IPS-11a (cell line): ENCODE data around the gene NDUFS6.
"Not testable (repeated sequence)": the region's sequence is repeated elsewhere in the genome, so short reads cannot be mapped to it uniquely, and the experiment has no call there.

Source experiments
- H3K4me3 ChIP-seq: one replicate; pipeline ENCODE4 v1.5.1; 2013; ENCODE audit warnings: low read depth, low read length, control low read depth

The NDUFS6 gene

GRCh38 chr5:1814183-1815020 is 13.2 kb downstream of the NDUFS6 start:
- H3K4me3 ChIP-seq = no peak overlapping the region

GRCh38 chr5:1815071-1815786 is 14.0 kb downstream of the NDUFS6 start:
- H3K4me3 ChIP-seq = no peak overlapping the region

DNA sequence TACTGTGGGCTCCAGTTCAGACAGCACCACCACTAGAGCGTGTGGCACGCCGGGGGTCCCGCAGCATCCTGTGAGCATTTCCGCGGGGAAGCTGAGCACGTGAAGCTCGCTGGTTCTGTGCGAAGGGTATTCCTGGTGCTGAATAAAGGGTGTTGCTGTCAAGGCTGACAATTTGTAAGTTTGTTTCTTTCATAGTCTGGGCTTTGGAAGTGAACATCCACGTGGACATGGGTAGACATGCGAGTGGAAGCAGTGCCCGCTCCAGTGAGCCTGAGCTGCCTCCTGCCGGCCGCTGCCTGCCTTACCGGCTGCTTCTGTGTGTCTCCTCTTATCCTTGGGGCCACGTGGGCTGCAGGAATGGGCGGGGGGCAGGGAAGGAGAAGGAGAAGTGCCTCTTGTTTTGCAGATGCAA is 14.7 kb downstream of the NDUFS6 start:
- H3K4me3 ChIP-seq = no peak overlapping the region

DNA sequence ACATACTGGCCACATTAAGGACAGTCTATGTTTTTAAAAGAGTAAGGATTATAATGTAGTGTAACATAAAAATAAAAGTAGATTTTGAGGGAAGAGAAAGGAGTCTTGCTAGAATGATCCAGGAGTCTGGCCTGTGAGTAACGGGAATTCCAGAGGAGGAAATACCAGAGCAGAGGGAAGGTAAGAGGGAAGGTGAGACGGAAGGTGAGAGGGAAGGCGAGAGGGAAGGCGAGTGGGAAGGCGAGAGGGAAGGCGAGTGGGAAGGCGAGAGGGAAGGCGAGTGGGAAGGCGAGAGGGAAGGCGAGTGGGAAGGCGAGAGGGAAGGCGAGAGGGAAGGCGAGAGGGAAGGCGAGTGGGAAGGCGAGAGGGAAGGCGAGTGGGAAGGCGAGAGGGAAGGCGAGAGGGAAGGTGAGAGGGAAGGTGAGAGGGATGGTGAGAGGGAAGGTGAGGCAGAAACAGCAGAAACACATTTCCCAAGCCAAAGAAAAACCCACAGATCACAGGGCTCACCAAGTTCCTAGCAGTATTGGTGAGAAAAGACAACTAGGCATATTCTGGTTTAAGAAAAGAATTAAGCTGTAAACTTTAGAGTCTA is 15.4 kb downstream of the NDUFS6 start:
- H3K4me3 ChIP-seq = not testable (repeated sequence)

DNA sequence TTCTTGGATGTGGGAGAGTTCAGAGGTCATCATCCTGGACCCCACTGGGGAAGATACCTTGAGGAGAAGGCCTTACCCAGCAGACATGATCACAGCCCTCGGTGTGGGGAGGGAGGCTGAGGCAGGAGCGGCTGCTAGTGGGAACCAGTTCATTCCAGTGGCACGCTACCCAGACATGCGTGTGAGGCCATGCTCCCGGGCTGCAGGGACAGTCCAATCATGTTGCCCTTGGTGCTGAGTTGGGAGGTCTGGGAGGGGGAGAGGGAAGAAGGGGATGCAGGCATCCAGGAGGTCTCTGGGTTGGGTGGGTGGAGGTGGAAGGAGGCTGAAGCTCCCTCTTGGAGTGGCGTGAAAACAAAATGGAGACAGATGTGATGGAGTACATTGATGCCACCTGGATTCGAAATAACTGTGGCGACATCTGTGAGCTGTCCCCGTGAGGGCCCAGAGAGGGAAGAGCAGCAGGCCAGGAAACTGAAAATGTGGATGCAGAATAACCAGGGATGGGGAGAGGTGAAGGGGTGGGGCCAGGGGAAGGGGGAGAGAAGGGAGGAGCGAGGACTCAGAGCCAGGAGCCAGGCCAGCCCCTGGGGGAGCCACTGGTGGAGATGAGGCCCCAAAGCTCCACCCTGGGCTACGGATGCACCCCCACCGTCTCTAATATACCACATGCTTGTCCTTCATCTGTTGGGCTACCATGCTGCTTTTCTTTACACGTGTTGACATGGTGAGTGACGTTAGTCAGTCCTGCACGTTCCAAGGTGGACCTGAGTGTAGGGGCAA is 16.2 kb downstream of the NDUFS6 start:
- no peak overlapping the region for H3K4me3 ChIP-seq

DNA sequence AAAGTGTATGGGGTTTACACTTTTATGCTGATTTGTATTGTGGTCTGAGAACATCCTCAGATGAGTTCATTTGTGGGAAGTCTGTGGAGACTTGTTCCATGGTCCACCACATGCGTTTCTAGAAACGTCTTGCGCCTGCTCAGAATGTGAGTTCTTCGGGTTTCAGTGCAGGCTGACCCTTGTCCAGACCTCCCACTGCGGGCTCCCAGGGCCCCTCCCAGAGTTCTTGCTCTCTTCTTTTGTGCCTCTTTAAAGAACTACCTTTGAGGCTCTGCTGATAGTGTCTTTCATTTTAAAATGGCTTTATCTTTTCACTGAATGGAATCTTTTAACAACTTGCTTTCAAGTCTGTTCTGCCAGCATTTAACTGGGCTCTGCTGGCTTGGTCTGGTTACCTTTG is 17.6 kb downstream of the NDUFS6 start:
- H3K4me3 ChIP-seq = no peak overlapping the region

- H3K4me3 ChIP-seq = no peak overlapping the region
Measured at GRCh38 chr5:1819458-1819857, 18.3 kb downstream of the NDUFS6 start.

DNA sequence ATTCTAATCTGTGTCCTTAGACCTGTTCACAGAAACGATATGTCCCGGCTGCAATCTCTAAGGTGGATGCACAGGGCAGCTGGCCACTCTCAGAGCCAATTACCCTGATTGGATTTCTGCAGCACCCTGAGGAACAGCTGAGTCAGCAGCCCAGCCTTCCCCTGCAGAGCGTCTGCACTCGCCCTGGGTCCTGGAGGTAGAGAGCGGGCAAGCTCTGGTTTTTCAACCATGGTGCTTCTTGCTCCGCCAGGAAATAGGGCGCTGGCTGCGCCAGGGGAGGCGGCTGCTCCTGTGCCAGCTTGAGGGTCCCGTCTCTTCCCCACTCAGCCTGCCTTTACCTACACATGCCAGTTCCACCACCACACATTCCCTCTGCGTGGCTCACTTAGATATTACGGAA is 19.2 kb downstream of the NDUFS6 start:
- no peak overlapping the region for H3K4me3 ChIP-seq

DNA sequence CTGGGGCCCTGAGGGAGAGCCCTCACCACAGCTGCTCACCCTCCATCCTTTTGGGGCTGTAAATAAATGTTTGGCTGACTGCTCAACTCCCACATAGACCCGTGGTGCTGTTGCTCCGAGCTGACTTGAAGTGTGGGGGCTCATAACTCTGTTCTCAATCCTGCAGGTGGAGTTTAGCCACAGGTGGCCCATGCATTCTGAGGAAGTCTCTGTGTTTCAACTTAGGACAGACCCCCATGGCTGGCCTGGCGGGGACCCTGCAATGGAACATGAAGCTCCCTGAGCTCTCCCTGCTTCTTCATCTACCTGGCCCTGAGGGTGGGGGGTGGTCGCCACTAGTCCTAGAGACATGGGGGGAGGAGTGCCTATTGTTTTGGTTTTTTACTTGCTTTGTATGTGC is 19.7 kb downstream of the NDUFS6 start:
- no peak overlapping the region for H3K4me3 ChIP-seq

DNA sequence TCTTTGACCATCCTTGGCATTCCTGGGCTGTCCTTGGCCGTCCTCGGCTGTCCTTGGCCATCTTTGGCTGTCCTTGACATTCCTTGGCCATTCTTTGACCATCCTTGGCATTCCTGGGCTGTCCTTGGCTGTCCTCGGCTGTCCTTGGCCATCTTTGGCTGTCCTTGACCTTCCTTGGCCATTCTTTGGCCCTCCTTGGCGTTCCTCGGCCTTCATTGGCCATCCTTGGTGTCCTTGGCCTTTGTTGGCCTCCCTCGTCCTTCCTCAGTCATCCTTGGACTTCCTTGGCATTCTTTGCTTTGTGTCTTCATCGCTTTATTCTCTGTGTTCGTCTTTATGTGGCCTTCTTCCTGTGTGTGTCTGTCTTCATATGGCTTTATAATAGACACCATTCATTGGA is 20.7 kb downstream of the NDUFS6 start:
- H3K4me3 ChIP-seq = no peak overlapping the region

- H3K4me3 ChIP-seq = no peak overlapping the region
Measured at GRCh38 chr5:1823381-1824034, 22.3 kb downstream of the NDUFS6 start.

DNA sequence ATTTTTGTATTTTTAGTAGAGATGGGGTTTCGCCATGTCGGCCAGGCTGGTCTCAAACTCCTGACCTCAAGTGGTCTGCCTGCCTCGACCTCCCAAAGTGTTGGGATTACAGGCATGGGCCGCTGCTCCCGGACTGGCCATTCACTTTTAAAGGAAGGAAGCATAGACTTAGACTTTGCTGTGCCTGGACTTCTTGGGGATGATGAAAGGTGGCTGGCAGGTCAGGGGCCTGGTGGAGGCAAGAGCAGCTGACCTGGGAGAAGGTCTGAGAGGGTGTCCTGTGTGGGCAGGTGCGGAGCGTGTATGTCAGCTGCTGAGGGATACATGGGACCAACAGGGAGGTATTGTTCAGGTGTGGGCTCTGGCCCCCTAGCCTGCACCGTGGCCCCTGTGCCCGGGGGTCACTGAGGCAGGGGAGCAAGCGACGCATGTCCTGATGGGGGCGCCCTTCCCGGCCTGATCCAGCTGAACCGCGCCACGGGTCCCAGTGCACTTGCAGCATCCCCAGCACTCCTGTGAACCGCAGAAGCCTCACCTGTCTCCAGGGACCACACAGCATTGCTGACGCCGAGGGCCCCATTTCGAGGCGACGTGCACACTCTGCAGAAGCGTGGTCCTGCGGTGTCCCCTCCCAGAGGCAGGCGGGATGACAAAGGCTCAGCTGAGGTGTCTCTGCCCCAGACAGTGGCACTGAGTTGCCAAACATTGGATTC is 23.1 kb downstream of the NDUFS6 start:
- no peak overlapping the region for H3K4me3 ChIP-seq

DNA sequence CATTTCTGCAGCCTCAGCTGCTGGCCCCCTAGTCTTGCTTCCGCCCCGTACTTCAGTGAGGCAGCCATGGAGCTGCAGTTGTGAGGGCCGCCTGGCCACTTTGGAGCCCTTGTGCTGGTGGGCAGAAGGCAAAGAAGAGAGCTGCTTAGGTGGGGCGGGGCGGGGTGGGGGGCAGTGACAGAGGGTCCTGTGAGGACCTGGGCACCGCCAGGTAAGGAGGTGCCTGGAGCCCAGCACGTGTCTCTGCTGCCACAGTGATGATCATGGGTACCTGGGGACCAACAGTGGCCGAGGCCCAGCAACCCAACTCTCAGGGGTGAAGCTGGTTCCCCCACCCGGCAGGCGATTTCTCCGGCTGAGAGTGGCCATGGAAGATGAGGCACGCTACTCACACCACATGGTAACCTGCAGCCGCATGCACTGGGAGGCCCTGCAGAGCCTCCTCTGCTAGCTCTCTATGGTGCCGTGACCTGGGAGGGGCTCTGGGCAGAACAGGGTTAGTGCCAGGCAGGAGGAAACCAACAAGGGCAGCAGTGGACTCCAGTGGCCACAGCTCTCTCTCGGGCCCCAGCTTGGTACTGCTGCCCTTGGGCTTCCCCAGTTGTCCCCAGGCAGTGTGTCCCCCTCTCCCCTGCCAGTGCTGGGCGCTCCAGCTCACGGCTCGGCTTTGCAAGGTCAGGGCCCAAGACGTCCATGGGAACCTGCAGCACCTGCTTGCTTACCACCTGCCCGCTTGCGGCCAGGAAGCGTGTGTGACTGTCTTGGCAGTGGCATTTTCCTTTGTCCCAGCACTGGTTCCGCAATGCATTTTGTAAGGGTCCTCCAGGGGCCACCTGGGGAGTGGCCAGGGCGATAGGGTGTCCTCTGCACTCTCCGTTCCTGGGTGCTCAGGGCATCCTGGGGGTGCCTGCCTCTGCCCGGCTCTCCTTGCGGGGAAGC is 24.0 kb downstream of the NDUFS6 start:
- H3K4me3 ChIP-seq = no peak overlapping the region

GRCh38 chr5:1826235-1826980 is 25.2 kb downstream of the NDUFS6 start:
- H3K4me3 ChIP-seq = no peak overlapping the region

DNA sequence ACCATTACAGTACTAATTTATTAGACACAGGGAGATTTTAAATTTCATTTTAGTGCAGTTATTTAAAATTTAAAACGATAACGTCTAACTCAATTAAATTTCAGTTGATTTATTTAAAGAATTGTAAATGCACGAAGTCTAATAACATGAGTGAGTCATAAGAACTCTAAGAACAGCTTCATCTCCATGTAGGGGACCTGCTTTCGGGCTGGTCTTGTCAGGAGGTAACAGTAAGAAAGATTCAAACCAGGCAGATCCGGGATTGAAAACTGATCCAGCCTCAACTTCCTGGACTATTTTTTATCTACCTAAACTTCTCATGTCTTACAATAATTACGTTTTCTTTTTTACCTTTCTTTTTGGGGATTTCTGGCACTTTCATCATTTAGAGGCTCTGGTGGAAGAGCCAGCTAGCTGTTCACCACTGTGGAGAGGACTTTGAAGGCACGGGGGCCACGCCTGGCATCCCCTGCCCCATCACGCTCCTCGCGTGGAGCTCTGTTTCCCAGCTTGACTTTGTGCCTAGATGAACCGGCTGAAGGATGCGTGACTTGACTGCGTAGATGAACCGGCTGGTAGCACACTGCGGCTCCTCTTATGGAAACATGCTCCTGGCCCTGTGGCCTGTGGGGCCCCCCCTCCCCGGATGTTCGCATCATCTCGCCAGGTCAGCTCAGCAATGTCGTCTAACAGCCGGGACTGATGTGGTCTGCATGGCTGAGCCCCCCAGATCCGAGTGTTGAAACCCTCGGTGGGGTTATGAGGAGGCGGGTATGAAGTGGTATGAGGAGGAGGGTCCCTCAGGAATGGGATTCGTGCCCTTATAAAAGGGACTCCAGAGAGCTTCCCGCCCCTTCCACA is 26.0 kb downstream of the NDUFS6 start:
- no peak overlapping the region for H3K4me3 ChIP-seq

DNA sequence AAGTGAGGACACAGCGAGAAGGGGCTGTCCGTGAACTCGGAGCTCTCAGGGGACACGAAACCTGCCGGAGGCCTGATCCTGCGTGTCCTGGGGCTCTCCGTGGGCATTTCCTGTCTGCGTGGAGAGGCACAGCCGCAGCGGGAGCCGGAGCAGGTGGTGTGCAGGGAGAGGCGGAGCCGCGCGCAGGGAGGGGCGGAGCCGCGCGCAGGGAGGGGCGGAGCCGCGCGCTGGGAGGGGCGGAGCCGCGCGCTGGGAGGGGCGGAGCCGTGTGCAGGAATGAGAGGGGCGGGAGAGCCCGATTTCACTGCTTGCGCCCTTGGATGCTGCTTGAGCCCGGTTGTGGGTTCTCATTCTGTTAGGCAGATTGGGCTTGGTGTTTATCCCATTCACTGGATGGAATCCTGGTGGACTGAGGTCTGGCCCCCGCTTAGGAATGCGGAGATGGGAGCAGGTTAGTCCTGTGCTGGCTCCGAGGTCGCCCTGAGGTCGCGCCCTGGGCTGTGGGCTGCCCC is 26.7 kb downstream of the NDUFS6 start:
- H3K4me3 ChIP-seq = no peak overlapping the region

- no peak overlapping the region for H3K4me3 ChIP-seq
Measured at GRCh38 chr5:1830571-1831228, 29.5 kb downstream of the NDUFS6 start.
